Spleen (tissue), 11 donors: ENCODE measurements around the gene FANCE. TPM values are rescaled to one million over a fixed set of nuclear protein-coding genes. Genes with fewer than 3 reads are reported as not detected.

Experiments
- DNase-seq: peaks from one replicate; pipeline ENCODE4 v3.0.0-alpha.2; 2020
- H3K27ac ChIP-seq, 8 donors: fragments of 200-600 bp; sonication (generic) in 7 of 8; 1 replicate in 4 of 8; 2 replicates in 4 of 8; pipeline versions ENCODE4 v1.5.0 to v1.8.0; 2016 to 2021; ENCODE audit warnings: inconsistent platforms in 4 of 8, mild to moderate bottlenecking in 4 of 8, moderate library complexity in 1 of 8
- H3K27me3 ChIP-seq, 7 donors: fragments of 200-600 bp; sonication (generic) in 6 of 7; replicated peaks in 1 of 7; 1 replicate in 4 of 7; 2 replicates in 3 of 7; pipeline versions ENCODE4 v1.5.0 to v1.8.0; 2016 to 2021; ENCODE audit warnings: inconsistent platforms in 3 of 7, mild to moderate bottlenecking in 1 of 7
- H3K36me3 ChIP-seq, 6 donors: fragments of 200-600 bp; sonication (generic) in 5 of 6; 1 replicate in 4 of 6; 2 replicates in 2 of 6; pipeline versions ENCODE4 v1.5.0 to v1.8.0; 2016 to 2021; ENCODE audit warnings: inconsistent platforms in 2 of 6
- H3K4me1 ChIP-seq, 6 donors: fragments of 200-600 bp; sonication (generic) in 5 of 6; 1 replicate in 3 of 6; 2 replicates in 3 of 6; pipeline versions ENCODE4 v1.5.0 to v1.8.0; 2016 to 2021; ENCODE audit warnings: inconsistent platforms in 3 of 6
- H3K4me3 ChIP-seq, 8 donors: fragments of 200-600 bp; sonication (generic) in 7 of 8; 1 replicate in 4 of 8; 2 replicates in 4 of 8; pipeline versions ENCODE4 v1.5.0 to v1.8.0; 2016 to 2021; ENCODE audit warnings: inconsistent platforms in 4 of 8, mild to moderate bottlenecking in 4 of 8, moderate library complexity in 2 of 8
- H3K9me3 ChIP-seq, 8 donors: fragments of 200-600 bp; sonication (generic) in 7 of 8; 1 replicate in 4 of 8; 2 replicates in 4 of 8; pipeline versions ENCODE4 v1.5.0 to v1.8.0; 2016 to 2021; ENCODE audit warnings: inconsistent platforms in 4 of 8
- CTCF ChIP-seq, 11 experiments: fragments of 200-600 bp in 7 of 11; fragments of 450-650 bp in 4 of 11; sonication (generic) in 4 of 11; IDR thresholded peaks in 8 of 11; conservative IDR thresholded peaks in 3 of 11; 1 replicate in 7 of 11; 2 replicates in 4 of 11; pipeline versions ENCODE4 v1.4.0 to v1.8.0; 2016 to 2021; ENCODE audit warnings: antibody characterized with exemption in 11 of 11, inconsistent platforms in 4 of 11, mild to moderate bottlenecking in 1 of 11
- POLR2A ChIP-seq, 3 donors: fragments of 450-650 bp; IDR thresholded peaks; one replicate each; pipeline ENCODE4 v1.5.1; 2017; ENCODE audit warnings: antibody characterized with exemption in 3 of 3, mild to moderate bottlenecking in 1 of 3
- POLR2AphosphoS5 ChIP-seq, 3 donors: sonication (generic); formaldehyde crosslinking; IDR thresholded peaks; one replicate each; pipeline ENCODE4 v1.5.1; 2017; ENCODE audit warnings: antibody characterized with exemption in 3 of 3
- WGBS, 5 donors: extraction: QIAGEN DNeasy Blood & Tissue Kit in 3 of 5; methylation state at CpG; one replicate each; pipeline versions ENCODE4 v1.1.5 to v1.1.7; 2013 to 2018; 5-methylcytosine and 5-hydroxymethylcytosine counted together
- intact Hi-C: fragments of 100-400 bp; cut with DNase I; formaldehyde crosslinking; loops from one replicate; pipeline ENCODE4 v1.15.0; 2023; ENCODE audit warnings: low total_unique reads
- polyA plus RNA-seq, 3 donors: library from polyadenylated mRNA; stranded (reverse); fragments of 200-250 nt; gene quantifications; one replicate each; pipeline ENCODE4 v1.2.1, GENCODE V29; 2013
- total RNA-seq, 7 donors: library from RNA; depleted of rRNA in 3 of 7; stranded (reverse); fragments of >200 nt in 3 of 7; fragmentation: NEBNext Ultra II Directional in 4 of 7; extraction: Animal tissue kit (Norgen Biotek cat#: 25700) in 4 of 7; gene quantifications; one replicate each; pipeline versions ENCODE4 v1.1.0 to v1.2.1, GENCODE V29; 2016 to 2021
- donor health status: healthy with polysubstance abuse.
- donor health status: DM: no; HTN: no; CAD: no; lungs with moderate emphysema.
- donor health status: DM: no; HTN: no; CAD: no.
- donor health status: Bipolar disorder and iron deficiency.
- donor health status: healthy.
- donor health status: DM: no; HTN: no; CAD: no.
- donor health status: DM: yes; HTN: yes; CAD: no.

Gene FANCE
- total and polyA plus RNA-seq, 10 donors, result 2.9 to 5.8 (median 4.2) TPM

- peaks cover 5 to 93% (median 39%) of the 10 kb centered on the region in 6 donors for H3K36me3 ChIP-seq
- H3K4me1 ChIP-seq, result peaks cover 0 to 35% (median 20%) of the 10 kb centered on the region in 6 donors
- WGBS, 5 donors, result 47 to 61% (median 53%) methylated on average over 5 of the region's 5 CpGs
- intact Hi-C loops, result no loop called here
- DNase-seq, result no peak
- no peaks in the 10 kb centered on the region for H3K27me3 ChIP-seq
- peak overlapping the region in 1 of 8 donors; percentile 33 for H3K27ac ChIP-seq
- TF ChIP-seq POLR2AphosphoS5 (IDR thresholded peaks at IDR 0.05), result no peak
- TF ChIP-seq POLR2A (IDR thresholded peaks at IDR 0.05), result no peak
- TF ChIP-seq CTCF (IDR thresholded peaks at IDR 0.05 in 8 of 11, conservative IDR thresholded peaks at IDR 0.05 in 3 of 11), result no peak
- H3K4me3 ChIP-seq, result no peak overlapping the region
- H3K9me3 ChIP-seq, result no peaks in the 10 kb centered on the region
Measured at GRCh38 chr6:35419417-35419816, 32.7 kb upstream of the FANCE start.

GRCh38 chr6:35419961-35420360 lies 32.2 kb upstream of the FANCE start:
- DNase-seq, result no peak
- 93 to 98% (median 96%) methylated on average over 7 to 14 of the region's 14 CpGs for WGBS, 5 donors
- H3K27ac ChIP-seq, result no peak overlapping the region
- TF ChIP-seq POLR2AphosphoS5 (IDR thresholded peaks at IDR 0.05) (peak in 1 of 3 donors; percentile 45), POLR2A (IDR thresholded peaks at IDR 0.05) (no peak)
- no peak overlapping the region for H3K4me3 ChIP-seq
- intact Hi-C loops, result no loop called here
- peaks cover 5 to 93% (median 43%) of the 10 kb centered on the region in 6 donors for H3K36me3 ChIP-seq
- H3K9me3 ChIP-seq, result no peaks in the 10 kb centered on the region
- peaks cover 0 to 34% (median 19%) of the 10 kb centered on the region in 6 donors for H3K4me1 ChIP-seq
- H3K27me3 ChIP-seq, result no peaks in the 10 kb centered on the region

GRCh38 chr6:35425284-35425683 lies 26.9 kb upstream of the FANCE start:
- H3K4me3 ChIP-seq, result no peak overlapping the region
- TF ChIP-seq POLR2AphosphoS5 (IDR thresholded peaks at IDR 0.05), result no peak
- H3K4me1 ChIP-seq, result peaks cover 0 to 22% (median 10%) of the 10 kb centered on the region in 6 donors
- intact Hi-C loops, result no loop called here
- no peak overlapping the region for H3K27ac ChIP-seq
- H3K36me3 ChIP-seq, result peaks cover 8 to 85% (median 62%) of the 10 kb centered on the region in 6 donors
- no peaks in the 10 kb centered on the region for H3K27me3 ChIP-seq
- no peak for DNase-seq
- WGBS, 5 donors, result 66 to 81% (median 67%) methylated on average over 3 of the region's 3 CpGs
- peaks cover 7 to 29% (median 28%) of the 10 kb centered on the region in 8 donors for H3K9me3 ChIP-seq

- no peak for DNase-seq
- intact Hi-C loops, result no loop called here
- Histone ChIP-seq H3K9me3 (peaks cover 7 to 37% (median 30%) of the 10 kb centered on the region in 8 donors), H3K4me3 (no peak overlapping the region), H3K27ac (peak overlapping the region in 1 of 8 donors; percentile 21), H3K36me3 (peaks cover 8 to 80% (median 60%) of the 10 kb centered on the region in 6 donors), H3K4me1 (peaks cover 0 to 22% (median 10%) of the 10 kb centered on the region in 6 donors), H3K27me3 (no peaks in the 10 kb centered on the region)
- WGBS, 5 donors, result 34 to 46% (median 39%) methylated on average over 8 of the region's 8 CpGs
- TF ChIP-seq POLR2A (IDR thresholded peaks at IDR 0.05) (no peak), POLR2AphosphoS5 (IDR thresholded peaks at IDR 0.05) (peak in 1 of 3 donors; percentile 1)
Measured at GRCh38 chr6:35426074-35426473, 26.1 kb upstream of the FANCE start.

GRCh38 chr6:35427435-35427834 lies 24.7 kb upstream of the FANCE start:
- TF ChIP-seq CTCF (IDR thresholded peaks at IDR 0.05 in 8 of 11, conservative IDR thresholded peaks at IDR 0.05 in 3 of 11), result no peak
- TF ChIP-seq POLR2AphosphoS5 (IDR thresholded peaks at IDR 0.05), result peak in 1 of 3 donors; percentile 46
- no peak for TF ChIP-seq POLR2A (IDR thresholded peaks at IDR 0.05)
- Histone ChIP-seq H3K4me3 (no peak overlapping the region), H3K36me3 (peaks cover 8 to 66% (median 48%) of the 10 kb centered on the region in 6 donors), H3K4me1 (peaks cover 0 to 22% (median 10%) of the 10 kb centered on the region in 6 donors), H3K27me3 (no peaks in the 10 kb centered on the region), H3K27ac (no peak overlapping the region), H3K9me3 (peaks cover 7 to 37% (median 30%) of the 10 kb centered on the region in 8 donors)
- no peak for DNase-seq
- 95 to 100% (median 97%) methylated on average over 3 to 5 of the region's 5 CpGs for WGBS, 5 donors
- intact Hi-C loops, result no loop called here
